Natural killer cell (primary cell): ENCODE measurements around the gene SDR39U1. TPM values are rescaled to one million over a fixed set of nuclear protein-coding genes. Genes with fewer than 3 reads are reported as not detected.

Source experiments
- ATAC-seq, 3 donors: fragments of 150-1000 bp in 2 of 3; fragments of 200-7000 bp in 1 of 3; cut with Tn5 transposase; 1 replicate in 1 of 3; 2 replicates in 2 of 3; pipeline ENCODE4 v1.10.0; 2021; ENCODE audit warnings: mild to moderate bottlenecking in 2 of 3, moderate library complexity in 2 of 3
- DNase-seq, 2 donors: peaks; one replicate each; pipeline versions ENCODE4 v3.0.0 to v3.0.0-alpha.2; 2013 to 2021; ENCODE audit warnings: mixed read lengths in 1 of 2
- H3K27ac ChIP-seq: one replicate; pipeline ENCODE4 v1.5.1; 2013; ENCODE audit warnings: mild to moderate bottlenecking, low read length
- H3K27me3 ChIP-seq: one replicate; pipeline ENCODE4 v1.6.1; 2013; ENCODE audit warnings: low read length; ENCODE audit not compliant: control insufficient read depth, insufficient read depth
- H3K36me3 ChIP-seq: one replicate; pipeline ENCODE4 v1.6.1; 2013; ENCODE audit warnings: low read length; ENCODE audit not compliant: control insufficient read depth, insufficient read depth
- H3K4me1 ChIP-seq: one replicate; pipeline ENCODE4 v1.6.1; 2013; ENCODE audit warnings: low read length; ENCODE audit not compliant: control insufficient read depth, insufficient read depth
- H3K4me3 ChIP-seq: one replicate; pipeline ENCODE4 v1.5.1; 2013; ENCODE audit warnings: low read length
- H3K9me3 ChIP-seq: one replicate; pipeline ENCODE4 v1.6.1; 2013; ENCODE audit warnings: low read length; ENCODE audit not compliant: control insufficient read depth, insufficient read depth
- H3K27ac Mint-ChIP-seq, 2 donors: one replicate each; pipeline ENCODE4 v1.8.0; 2022; ENCODE audit warnings: mild to moderate bottlenecking in 2 of 2, mixed read lengths in 2 of 2, moderate library complexity in 1 of 2
- H3K27me3 Mint-ChIP-seq, 2 donors: one replicate each; pipeline ENCODE4 v1.8.0; 2022; ENCODE audit warnings: low read depth in 2 of 2, mixed read lengths in 2 of 2
- H3K36me3 Mint-ChIP-seq: one replicate; pipeline ENCODE4 v1.8.0; 2022; ENCODE audit warnings: mixed read lengths
- H3K4me1 Mint-ChIP-seq, 2 donors: one replicate each; pipeline ENCODE4 v1.8.0; 2022; ENCODE audit warnings: mixed read lengths in 2 of 2
- H3K4me3 Mint-ChIP-seq: one replicate; pipeline ENCODE4 v1.8.0; 2022; ENCODE audit warnings: mild to moderate bottlenecking, moderate library complexity, mixed read lengths
- H3K9me3 Mint-ChIP-seq, 2 donors: one replicate each; pipeline ENCODE4 v1.8.0; 2022; ENCODE audit warnings: mixed read lengths in 2 of 2
- CTCF ChIP-seq: fragments of 200-600 bp; IDR thresholded peaks from one replicate; pipeline ENCODE4 v1.8.0; 2022; ENCODE audit warnings: antibody characterized with exemption
- WGBS: methylation state at CpG from one replicate; pipeline ENCODE4 v1.1.7; 2013; ENCODE audit warnings: missing lambda C conversion rate; ENCODE audit not compliant: insufficient coverage; 5-methylcytosine and 5-hydroxymethylcytosine counted together
- intact Hi-C: fragments of 100-400 bp; cut with micrococcal nuclease; formaldehyde crosslinking; loops from one replicate; pipeline ENCODE4 v1.14.2; 2022
- total RNA-seq, 4 donors: library from RNA; stranded (reverse); fragments of 120-200 nt in 1 of 4; gene quantifications; one replicate each; pipeline versions ENCODE4 v1.2.3 to v1.2.4, GENCODE V29; 2013 to 2022

SDR39U1 gene
- total RNA-seq, 3 donors from 2014 or later (not counting 1 experiment from before 2014, with no cell fraction given), result 97.1 to 106 (median 100) TPM

DNA sequence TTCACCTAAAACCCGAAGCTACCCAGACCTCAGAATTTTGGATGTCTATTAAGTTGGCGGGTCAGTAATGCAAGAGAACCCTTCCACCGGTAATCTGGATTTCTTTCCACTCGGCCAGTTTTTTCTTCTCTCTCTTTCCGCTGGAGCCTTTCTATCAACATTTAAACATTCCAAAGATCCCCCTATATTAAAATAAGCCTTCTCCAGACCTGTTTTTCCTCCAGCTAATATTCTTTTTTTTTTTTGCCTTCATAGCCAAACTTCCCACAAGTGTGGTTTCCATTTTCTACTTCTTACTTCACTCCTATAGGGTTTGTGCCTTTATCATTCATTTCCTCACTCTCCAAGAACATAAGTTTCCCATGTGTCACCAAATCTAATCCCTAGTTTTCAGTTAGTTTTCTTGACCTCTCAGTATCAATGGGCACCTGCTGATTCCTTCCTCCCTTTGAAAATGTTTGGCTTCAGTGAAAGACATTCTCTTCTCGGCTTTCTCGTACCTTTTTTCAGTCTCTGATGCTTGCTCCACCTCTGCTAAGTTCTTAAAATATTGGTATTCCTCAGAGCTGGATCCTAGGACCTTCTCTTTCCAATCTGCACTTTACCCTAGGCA lies 583 bp upstream of the SDR39U1 start:
- ATAC-seq (no peak), DNase-seq (no peak)
- Histone ChIP-seq H3K4me3 (peak overlapping the region; percentile 92), H3K4me1 (peaks cover 21% of the 10 kb centered on the region), H3K9me3 (no peaks in the 10 kb centered on the region), H3K27me3 (no peaks in the 10 kb centered on the region), H3K27ac (peak overlapping the region; percentile 96), H3K36me3 (peaks cover 27% of the 10 kb centered on the region)
- 16% methylated on average over 7 of the region's 7 CpGs for WGBS
- Mint-ChIP-seq H3K36me3 (no peaks in the 10 kb centered on the region), H3K4me1 (peaks cover 30 to 41% of the 10 kb centered on the region in 2 donors), H3K9me3 (no peaks in the 10 kb centered on the region), H3K4me3 (peak overlapping the region; percentile 91), H3K27me3 (peaks cover 0 to 5% of the 10 kb centered on the region in 2 donors), H3K27ac (peak overlapping the region; percentile 97 to 98)
- intact Hi-C loops, result loop anchor here (2.0 to 10.0 kb wide), 3 partner anchors 189 to 328 kb away; partner anchors contain the start of genes DCAF11, GZMB and NRL
- TF ChIP-seq CTCF, result no peak

DNA sequence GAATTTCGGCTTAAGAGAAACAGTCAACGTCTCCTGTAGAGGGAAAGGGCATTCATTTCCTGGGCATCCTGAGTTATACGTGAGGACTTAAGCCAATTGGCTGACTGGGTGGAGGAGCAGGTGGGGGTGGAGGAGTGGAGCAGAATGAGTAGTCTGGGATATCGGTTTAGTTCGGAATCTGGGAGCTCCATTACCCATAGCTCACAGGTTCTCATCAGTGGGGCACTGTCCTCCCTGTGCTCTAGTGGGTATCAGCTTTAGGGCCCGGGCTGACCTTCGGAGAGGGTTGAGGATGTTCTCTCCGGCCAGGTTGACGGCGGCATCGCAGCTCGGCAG lies 704 bp downstream of the SDR39U1 start:
- Mint-ChIP-seq H3K9me3 (no peaks in the 10 kb centered on the region), H3K4me1 (peaks cover 40 to 53% of the 10 kb centered on the region in 2 donors), H3K4me3 (peak overlapping the region; percentile 91), H3K36me3 (no peaks in the 10 kb centered on the region), H3K27me3 (peaks cover 0 to 1% of the 10 kb centered on the region in 2 donors), H3K27ac (peak overlapping the region; percentile 97 to 98)
- intact Hi-C loops, result loop anchor here (1.0 to 10.0 kb wide), 4 partner anchors 11 to 327 kb away; partner anchors contain the start of genes DCAF11, GZMB and NRL
- Histone ChIP-seq H3K36me3 (peaks cover 39% of the 10 kb centered on the region), H3K9me3 (no peaks in the 10 kb centered on the region), H3K4me1 (peaks cover 30% of the 10 kb centered on the region), H3K4me3 (peak overlapping the region; percentile 92), H3K27ac (peak overlapping the region; percentile 96), H3K27me3 (no peaks in the 10 kb centered on the region)
- TF ChIP-seq CTCF, result no peak
- 7% methylated on average over 12 of the region's 12 CpGs for WGBS
- no peak for ATAC-seq
- DNase-seq, result no peak

DNA sequence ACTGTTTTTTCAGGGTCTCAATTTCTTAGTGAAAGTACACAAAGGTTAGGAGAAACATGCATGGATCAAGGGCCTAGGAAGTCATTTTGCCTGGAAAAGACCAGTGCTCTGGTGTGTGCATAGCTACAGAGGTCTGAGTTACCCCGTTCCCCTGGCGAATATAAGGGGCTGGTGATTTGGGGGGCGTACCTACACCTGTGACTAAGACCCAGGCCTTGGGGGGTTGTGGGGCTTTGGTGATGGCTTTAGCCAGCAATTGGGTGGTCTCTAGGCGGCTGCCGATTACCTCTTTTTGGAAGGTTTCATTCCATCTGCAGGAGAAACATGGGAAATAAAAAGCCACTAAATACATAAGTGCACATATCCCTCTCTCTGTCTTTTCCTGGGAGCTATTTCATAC lies 1.1 kb downstream of the SDR39U1 start:
- Histone ChIP-seq H3K27me3 (no peaks in the 10 kb centered on the region), H3K36me3 (peaks cover 41% of the 10 kb centered on the region), H3K4me1 (peaks cover 32% of the 10 kb centered on the region), H3K27ac (peak overlapping the region; percentile 96), H3K4me3 (peak overlapping the region; percentile 92), H3K9me3 (no peaks in the 10 kb centered on the region)
- H3K36me3 Mint-ChIP-seq, result no peaks in the 10 kb centered on the region
- WGBS, result 68% methylated on average over 5 of the region's 5 CpGs
- no peaks in the 10 kb centered on the region for H3K9me3 Mint-ChIP-seq
- intact Hi-C loops, result loop anchor here (5.0 to 10.0 kb wide), 2 partner anchors 191 to 233 kb away; partner anchors contain the start of gene GZMB
- TF ChIP-seq CTCF, result no peak
- H3K4me3 Mint-ChIP-seq, result peak overlapping the region; percentile 91
- ATAC-seq (no peak), DNase-seq (peak in 1 of 2 donors; percentile 19)
- H3K27me3 Mint-ChIP-seq, result no peaks in the 10 kb centered on the region
- peaks cover 44 to 57% of the 10 kb centered on the region in 2 donors for H3K4me1 Mint-ChIP-seq
- H3K27ac Mint-ChIP-seq, result peak overlapping the region; percentile 97 to 98
